Fibroblast of pulmonary artery (primary cell): ENCODE results near the gene PACSIN3.

Experiments used
- DNase-seq: peaks from one replicate; pipeline ENCODE4 v3.0.0-alpha.2; 2010; ENCODE audit warnings: low read depth
- H3K4me3 ChIP-seq: replicated peaks from 2 replicates; pipeline ENCODE4 v1.5.1; 2011; ENCODE audit warnings: low read depth, mild to moderate bottlenecking, control low read depth, low read length, moderate library complexity
- CTCF ChIP-seq: IDR thresholded peaks from 2 replicates; pipeline ENCODE4 v1.5.1; 2011; ENCODE audit warnings: mild to moderate bottlenecking, control low read depth, low read length, inconsistent platforms; ENCODE audit errors: missing control alignments

Gene PACSIN3

GRCh38 chr11:47185305-47186075 is 744 bp downstream of the PACSIN3 start:
- DNase-seq, result peak; percentile 20
- H3K4me3 ChIP-seq, result peak overlapping the region; percentile 64
- no peak for TF ChIP-seq CTCF

- no peak for TF ChIP-seq CTCF
- peak overlapping the region; percentile 64 for H3K4me3 ChIP-seq
- no peak for DNase-seq
Measured at GRCh38 chr11:47184711-47185304, 1.4 kb downstream of the PACSIN3 start.

- no peak for TF ChIP-seq CTCF
- no peak for DNase-seq
- H3K4me3 ChIP-seq, result no peak overlapping the region
Measured at GRCh38 chr11:47183969-47184368, 2.3 kb downstream of the PACSIN3 start.

- TF ChIP-seq CTCF, result no peak
- no peak for DNase-seq
- H3K4me3 ChIP-seq, result no peak overlapping the region
Measured at GRCh38 chr11:47183031-47183856, 3.0 kb downstream of the PACSIN3 start.

- TF ChIP-seq CTCF, result no peak
- no peak overlapping the region for H3K4me3 ChIP-seq
- no peak for DNase-seq
Measured at GRCh38 chr11:47182380-47182779, 3.9 kb downstream of the PACSIN3 start.

GRCh38 chr11:47181271-47181670 is 5.0 kb downstream of the PACSIN3 start:
- H3K4me3 ChIP-seq, result no peak overlapping the region
- DNase-seq, result no peak
- TF ChIP-seq CTCF, result no peak
